Brain microvascular endothelial cell (primary cell): Measurements from ENCODE around the gene IARS1.

ENCODE experiments used
- DNase-seq: peaks from one replicate; pipeline ENCODE4 v3.0.0-alpha.2; 2020
- H3K27ac ChIP-seq: fragments of 250-450 bp; sonication (Bioruptor Pico); 2 replicates; pipeline ENCODE4 v1.5.1; 2020; ENCODE audit warnings: mild to moderate bottlenecking, moderate library complexity
- H3K27me3 ChIP-seq: fragments of 250-450 bp; sonication (Bioruptor Pico); replicated peaks from 2 replicates; pipeline ENCODE4 v1.5.1; 2020; ENCODE audit warnings: mild to moderate bottlenecking
- H3K36me3 ChIP-seq: fragments of 250-450 bp; sonication (Bioruptor Pico); replicated peaks from 2 replicates; pipeline ENCODE4 v1.5.1; 2020; ENCODE audit warnings: mild to moderate bottlenecking
- H3K4me3 ChIP-seq: 2 replicates; pipeline ENCODE4 v1.5.1; 2011; ENCODE audit warnings: low read depth, mild to moderate bottlenecking, control low read depth, low read length, moderate library complexity
- in situ Hi-C: cut with HindIII; loops from 2 replicates; pipeline ENCODE4 v1.10.0; 2017; ENCODE audit warnings: low sequenced_read_pairs, low pct_ligation_motif_present
- TF ChIP-seq, protein P1 (sequence below): IDR thresholded peaks from 2 replicates; pipeline ENCODE4 v1.5.1; 2011; ENCODE audit warnings: low read depth, mild to moderate bottlenecking, moderate library complexity, low read length, control low read depth, inconsistent platforms; ENCODE audit errors: missing control alignments

IARS1 gene

DNA sequence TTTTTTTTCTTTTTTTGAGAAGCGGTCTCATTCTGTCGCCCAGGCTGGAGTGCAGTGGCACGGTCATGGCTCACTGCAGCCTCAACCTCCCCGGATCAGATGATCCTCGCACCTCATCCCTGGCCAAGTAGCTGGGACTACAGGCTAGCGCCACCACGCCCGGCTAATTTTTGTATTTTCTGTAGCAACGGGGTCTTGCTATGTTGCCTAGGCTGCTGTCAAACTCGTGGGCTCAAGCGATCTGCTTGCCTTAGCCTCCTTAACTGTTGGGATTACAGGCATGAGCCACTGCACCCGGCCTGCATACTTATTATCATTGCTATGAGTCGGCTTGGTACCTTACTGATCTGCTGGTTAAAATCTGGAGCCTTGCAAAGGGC lies 790 bp upstream of the IARS1 start:
- Histone ChIP-seq H3K36me3 (peaks cover 16% of the 10 kb centered on the region), H3K27me3 (no peaks in the 10 kb centered on the region), H3K4me3 (peak overlapping the region; percentile 93), H3K27ac (peak overlapping the region; percentile 85)
- peak; percentile 15 for DNase-seq
- TF ChIP-seq, protein P1, sequence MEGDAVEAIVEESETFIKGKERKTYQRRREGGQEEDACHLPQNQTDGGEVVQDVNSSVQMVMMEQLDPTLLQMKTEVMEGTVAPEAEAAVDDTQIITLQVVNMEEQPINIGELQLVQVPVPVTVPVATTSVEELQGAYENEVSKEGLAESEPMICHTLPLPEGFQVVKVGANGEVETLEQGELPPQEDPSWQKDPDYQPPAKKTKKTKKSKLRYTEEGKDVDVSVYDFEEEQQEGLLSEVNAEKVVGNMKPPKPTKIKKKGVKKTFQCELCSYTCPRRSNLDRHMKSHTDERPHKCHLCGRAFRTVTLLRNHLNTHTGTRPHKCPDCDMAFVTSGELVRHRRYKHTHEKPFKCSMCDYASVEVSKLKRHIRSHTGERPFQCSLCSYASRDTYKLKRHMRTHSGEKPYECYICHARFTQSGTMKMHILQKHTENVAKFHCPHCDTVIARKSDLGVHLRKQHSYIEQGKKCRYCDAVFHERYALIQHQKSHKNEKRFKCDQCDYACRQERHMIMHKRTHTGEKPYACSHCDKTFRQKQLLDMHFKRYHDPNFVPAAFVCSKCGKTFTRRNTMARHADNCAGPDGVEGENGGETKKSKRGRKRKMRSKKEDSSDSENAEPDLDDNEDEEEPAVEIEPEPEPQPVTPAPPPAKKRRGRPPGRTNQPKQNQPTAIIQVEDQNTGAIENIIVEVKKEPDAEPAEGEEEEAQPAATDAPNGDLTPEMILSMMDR, result no peak
- in situ Hi-C loops, result no loop called here

DNA sequence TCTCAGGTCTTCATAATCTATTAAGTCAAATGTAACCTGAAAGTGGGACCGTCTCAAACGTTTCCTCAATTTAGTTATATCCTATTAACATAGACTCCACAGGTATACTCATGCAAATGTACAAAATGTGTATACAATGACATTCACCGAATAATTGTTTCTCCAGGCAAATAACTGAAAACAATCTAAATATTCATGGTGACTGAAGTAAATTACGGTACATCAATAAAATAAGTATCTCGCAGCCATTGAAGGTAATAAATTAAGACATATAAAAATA lies 482 bp downstream of the IARS1 start:
- no peaks in the 10 kb centered on the region for H3K27me3 ChIP-seq
- H3K36me3 ChIP-seq, result peaks cover 12% of the 10 kb centered on the region
- DNase-seq, result no peak
- peak overlapping the region; percentile 93 for H3K4me3 ChIP-seq
- peak overlapping the region; percentile 85 for H3K27ac ChIP-seq
- in situ Hi-C loops, result no loop called here
- TF ChIP-seq, protein P1, result no peak

DNA sequence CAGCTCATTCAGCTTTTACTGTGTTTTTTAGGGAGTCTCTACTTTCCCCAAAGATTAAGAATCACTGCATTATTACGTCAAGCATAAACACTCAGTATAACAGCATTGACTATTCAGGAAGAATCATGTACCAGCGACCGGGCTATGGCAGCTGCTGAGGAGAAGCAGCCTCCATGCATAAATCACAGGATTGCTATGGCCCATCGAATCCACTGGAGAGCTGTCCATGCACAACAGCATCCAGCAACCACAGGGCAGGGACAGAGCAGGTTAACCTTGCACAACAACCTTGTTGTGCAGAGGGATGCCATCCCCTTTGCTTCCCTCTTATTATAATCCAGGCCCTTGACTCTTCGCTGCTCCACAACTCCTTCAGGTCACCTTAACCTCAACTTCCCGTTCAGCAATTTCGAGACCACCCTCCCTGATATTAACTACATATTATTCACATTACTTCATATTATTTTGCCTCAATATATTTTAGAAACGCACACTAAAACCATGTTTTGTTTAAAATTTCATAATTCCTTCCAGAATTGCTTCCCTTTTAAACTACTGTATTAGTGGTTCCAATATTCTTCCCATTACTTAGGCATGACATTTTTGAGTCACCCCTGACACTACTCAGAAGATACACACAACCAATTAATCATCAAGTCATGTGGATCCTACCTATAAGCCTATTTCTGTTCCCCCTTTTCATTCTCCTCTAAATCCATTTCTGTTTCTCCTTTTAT lies 991 bp downstream of the IARS1 start:
- Histone ChIP-seq H3K36me3 (peaks cover 12% of the 10 kb centered on the region), H3K4me3 (peak overlapping the region; percentile 93), H3K27me3 (no peaks in the 10 kb centered on the region), H3K27ac (peak overlapping the region; percentile 85)
- no peak for DNase-seq
- TF ChIP-seq, protein P1, result no peak
- in situ Hi-C loops, result no loop called here

DNA sequence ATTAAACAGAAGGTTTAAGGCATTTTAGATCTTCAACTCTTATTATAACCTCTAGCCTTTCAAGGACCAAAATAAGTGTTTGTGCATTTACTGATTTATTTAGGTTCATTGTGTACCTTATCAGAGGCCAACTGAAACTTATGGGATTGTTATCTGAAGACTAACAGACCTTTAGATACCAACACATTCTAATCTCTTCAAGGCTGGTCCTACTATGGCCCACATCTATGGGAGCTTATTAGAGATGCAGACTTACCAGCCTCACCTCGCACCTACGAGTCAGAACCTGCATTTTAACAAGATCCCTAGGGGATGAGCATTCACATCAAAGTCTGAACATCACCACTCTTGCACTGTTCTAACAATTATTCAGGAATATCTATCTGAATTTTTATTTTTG lies 1.9 kb downstream of the IARS1 start:
- Histone ChIP-seq H3K36me3 (peaks cover 19% of the 10 kb centered on the region), H3K4me3 (peak overlapping the region; percentile 16), H3K27ac (no peak overlapping the region), H3K27me3 (no peaks in the 10 kb centered on the region)
- TF ChIP-seq, protein P1, result no peak
- DNase-seq, result no peak
- in situ Hi-C loops, result no loop called here

DNA sequence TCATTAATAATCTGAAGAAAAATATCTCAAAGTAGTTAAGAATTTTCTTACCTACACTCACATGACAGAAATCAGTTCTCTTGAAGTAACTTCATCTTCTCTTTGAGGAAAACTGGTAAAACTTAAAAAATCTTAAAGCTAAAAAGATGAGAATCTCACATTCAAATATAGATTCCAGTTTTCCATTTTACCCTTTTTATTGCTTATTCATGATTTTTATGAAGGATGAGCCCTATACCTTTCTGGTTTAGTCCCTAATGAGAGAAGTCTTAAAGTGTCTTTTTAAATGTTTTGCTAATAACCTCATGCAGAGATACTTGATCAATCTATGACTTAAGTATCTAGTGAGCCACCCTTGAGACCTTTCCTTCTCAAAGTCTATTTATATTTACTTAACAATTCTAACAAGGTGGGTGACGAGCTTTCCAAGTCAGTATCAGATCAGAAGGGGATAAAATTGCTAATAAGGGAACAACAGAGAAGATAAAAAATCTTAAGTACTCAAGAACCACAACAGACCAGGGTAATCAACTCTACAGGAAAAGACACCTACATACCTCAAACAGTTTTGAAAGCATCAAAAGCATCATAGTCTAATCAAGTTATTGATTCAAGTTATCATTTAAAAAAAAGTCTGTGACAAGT lies 2.6 kb downstream of the IARS1 start:
- Histone ChIP-seq H3K4me3 (no peak overlapping the region), H3K27ac (no peak overlapping the region), H3K27me3 (no peaks in the 10 kb centered on the region), H3K36me3 (peaks cover 23% of the 10 kb centered on the region)
- TF ChIP-seq, protein P1, result no peak
- in situ Hi-C loops, result no loop called here
- no peak for DNase-seq
